ENCODE measurements around the gene SLC6A12.

SLC6A12 gene

DNA sequence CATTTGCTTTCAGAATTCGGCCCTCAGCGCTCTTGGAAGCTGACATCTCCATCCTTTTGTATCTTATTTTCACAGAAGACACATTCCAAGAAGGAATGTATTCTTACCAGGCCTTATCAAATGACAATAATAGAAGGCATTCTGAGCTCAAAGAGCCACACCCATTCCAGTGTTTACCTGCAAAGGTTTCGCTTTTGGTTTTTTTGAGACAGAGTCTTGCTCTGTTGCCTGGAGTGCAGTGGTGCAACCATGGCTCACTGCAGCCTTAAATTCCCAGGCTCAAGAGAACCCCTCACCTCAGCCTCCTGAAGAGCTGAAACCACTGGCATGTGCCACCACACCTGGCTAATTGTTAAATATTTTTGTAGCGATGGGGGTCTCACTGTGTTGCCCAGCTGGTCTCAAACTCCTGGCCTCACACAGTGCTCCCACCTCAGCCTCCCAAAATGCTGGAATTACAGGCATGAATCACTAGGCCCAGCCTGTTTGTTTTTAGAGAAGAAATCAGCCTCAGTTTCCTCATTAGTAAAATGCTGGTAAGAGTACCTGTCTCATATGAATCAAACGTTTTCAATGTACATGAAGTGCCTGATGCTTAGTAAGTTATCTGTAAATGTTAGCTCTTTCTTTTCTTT lies 69.2 kb downstream of the SLC6A12 start:
- TF ChIP-seq POLR2AphosphoS5 (IDR thresholded peaks at IDR 0.05; ENCODE audit: low read depth): no peak
- TF ChIP-seq REST (IDR thresholded peaks at IDR 0.05; ENCODE audit: insufficient replicate concordance, low read depth): no peak
- TF ChIP-seq, protein P1, sequence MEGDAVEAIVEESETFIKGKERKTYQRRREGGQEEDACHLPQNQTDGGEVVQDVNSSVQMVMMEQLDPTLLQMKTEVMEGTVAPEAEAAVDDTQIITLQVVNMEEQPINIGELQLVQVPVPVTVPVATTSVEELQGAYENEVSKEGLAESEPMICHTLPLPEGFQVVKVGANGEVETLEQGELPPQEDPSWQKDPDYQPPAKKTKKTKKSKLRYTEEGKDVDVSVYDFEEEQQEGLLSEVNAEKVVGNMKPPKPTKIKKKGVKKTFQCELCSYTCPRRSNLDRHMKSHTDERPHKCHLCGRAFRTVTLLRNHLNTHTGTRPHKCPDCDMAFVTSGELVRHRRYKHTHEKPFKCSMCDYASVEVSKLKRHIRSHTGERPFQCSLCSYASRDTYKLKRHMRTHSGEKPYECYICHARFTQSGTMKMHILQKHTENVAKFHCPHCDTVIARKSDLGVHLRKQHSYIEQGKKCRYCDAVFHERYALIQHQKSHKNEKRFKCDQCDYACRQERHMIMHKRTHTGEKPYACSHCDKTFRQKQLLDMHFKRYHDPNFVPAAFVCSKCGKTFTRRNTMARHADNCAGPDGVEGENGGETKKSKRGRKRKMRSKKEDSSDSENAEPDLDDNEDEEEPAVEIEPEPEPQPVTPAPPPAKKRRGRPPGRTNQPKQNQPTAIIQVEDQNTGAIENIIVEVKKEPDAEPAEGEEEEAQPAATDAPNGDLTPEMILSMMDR (IDR thresholded peaks at IDR 0.05; ENCODE audit: insufficient read depth, low read length): no peak
- no peak for TF ChIP-seq SPI1 (IDR thresholded peaks at IDR 0.05; ENCODE audit: borderline replicate concordance, low read depth)
- no peak for TF ChIP-seq GABPA (IDR thresholded peaks at IDR 0.05; ENCODE audit: low read depth)
- H3K27me3 ChIP-seq (ENCODE audit: insufficient read depth, poor library complexity, severe bottlenecking): peaks cover 4% of the 10 kb centered on the region
- DNase-seq (ENCODE audit: low read depth in 1 of 2, low spot score in 1 of 2): no peak
- no peak overlapping the region for H3K27ac ChIP-seq (replicated peaks)
- H3K4me3 ChIP-seq (replicated peaks; ENCODE audit: insufficient read depth, low read length): no peak overlapping the region

- Histone ChIP-seq H3K27ac (replicated peaks) (no peak overlapping the region), H3K4me3 (replicated peaks; ENCODE audit: insufficient read depth, low read length) (no peak overlapping the region), H3K27me3 (ENCODE audit: insufficient read depth, poor library complexity, severe bottlenecking) (peaks cover 10% of the 10 kb centered on the region)
- no peak for TF ChIP-seq POLR2AphosphoS5 (IDR thresholded peaks at IDR 0.05; ENCODE audit: low read depth)
- TF ChIP-seq, protein P1 (IDR thresholded peaks at IDR 0.05; ENCODE audit: insufficient read depth, low read length): no peak
- TF ChIP-seq REST (IDR thresholded peaks at IDR 0.05; ENCODE audit: insufficient replicate concordance, low read depth): no peak
- no peak for TF ChIP-seq GABPA (IDR thresholded peaks at IDR 0.05; ENCODE audit: low read depth)
- TF ChIP-seq SPI1 (IDR thresholded peaks at IDR 0.05; ENCODE audit: borderline replicate concordance, low read depth): no peak
- no peak for DNase-seq (ENCODE audit: low read depth in 1 of 2, low spot score in 1 of 2)
Measured at GRCh38 chr12:143964-144649, 69.8 kb downstream of the SLC6A12 start.

DNA sequence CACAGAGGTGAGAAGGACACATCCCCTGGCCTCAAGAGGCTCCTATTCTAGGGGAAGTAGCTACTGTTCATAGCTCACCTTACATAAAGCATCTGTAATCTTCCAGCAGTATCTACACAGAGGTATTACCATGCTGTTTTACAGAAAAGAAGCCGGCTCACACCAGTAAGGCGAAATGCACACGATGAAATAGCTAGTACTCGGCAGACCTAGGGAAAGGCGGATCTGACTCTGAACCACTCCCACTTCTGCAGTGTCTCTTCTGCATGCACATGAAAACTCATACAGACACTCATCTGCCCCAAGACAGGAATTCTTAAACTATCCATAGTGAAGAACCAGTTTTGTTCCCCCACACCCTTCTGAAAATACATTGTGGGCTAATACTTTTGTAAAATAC lies 73.8 kb downstream of the SLC6A12 start:
- Histone ChIP-seq H3K27ac (replicated peaks) (no peak overlapping the region), H3K4me3 (replicated peaks; ENCODE audit: insufficient read depth, low read length) (no peak overlapping the region), H3K27me3 (ENCODE audit: insufficient read depth, poor library complexity, severe bottlenecking) (peaks cover 12% of the 10 kb centered on the region)
- DNase-seq (ENCODE audit: low read depth in 1 of 2, low spot score in 1 of 2): no peak
- TF ChIP-seq GABPA (IDR thresholded peaks at IDR 0.05; ENCODE audit: low read depth): no peak
- TF ChIP-seq REST (IDR thresholded peaks at IDR 0.05; ENCODE audit: insufficient replicate concordance, low read depth): no peak
- TF ChIP-seq, protein P1 (IDR thresholded peaks at IDR 0.05; ENCODE audit: insufficient read depth, low read length): no peak
- TF ChIP-seq SPI1 (IDR thresholded peaks at IDR 0.05; ENCODE audit: borderline replicate concordance, low read depth): no peak
- no peak for TF ChIP-seq POLR2AphosphoS5 (IDR thresholded peaks at IDR 0.05; ENCODE audit: low read depth)

Measured in HL-60 (cell line).